ENCODE results near the gene ST6GALNAC4.

ST6GALNAC4 gene

DNA sequence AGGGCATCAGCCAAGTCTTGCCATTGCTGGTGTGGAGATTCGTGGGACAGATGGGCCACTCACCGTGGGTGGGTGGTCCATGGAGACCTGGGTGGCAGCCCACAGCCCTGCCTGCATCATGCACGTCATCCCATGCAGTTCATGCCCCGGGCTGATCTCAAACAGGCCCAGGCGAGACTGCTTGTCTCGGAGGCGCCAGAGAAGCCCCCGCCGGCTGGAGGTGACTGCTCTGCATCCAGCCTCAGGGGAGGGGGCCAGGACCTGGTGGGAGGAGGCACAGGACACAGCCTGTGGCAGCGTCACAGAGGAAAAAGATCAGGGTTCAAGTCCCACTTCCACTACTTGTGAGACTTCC is 12.8 kb upstream of the ST6GALNAC4 start:
- DNase-seq (ENCODE audit: low read depth) = no peak

- DNase-seq (ENCODE audit: low read depth) = no peak
Measured at GRCh38 chr9:127928676-127929624, 12.1 kb upstream of the ST6GALNAC4 start.

GRCh38 chr9:127927988-127928675 is 11.3 kb upstream of the ST6GALNAC4 start:
- DNase-seq (ENCODE audit: low read depth) = no peak

DNA sequence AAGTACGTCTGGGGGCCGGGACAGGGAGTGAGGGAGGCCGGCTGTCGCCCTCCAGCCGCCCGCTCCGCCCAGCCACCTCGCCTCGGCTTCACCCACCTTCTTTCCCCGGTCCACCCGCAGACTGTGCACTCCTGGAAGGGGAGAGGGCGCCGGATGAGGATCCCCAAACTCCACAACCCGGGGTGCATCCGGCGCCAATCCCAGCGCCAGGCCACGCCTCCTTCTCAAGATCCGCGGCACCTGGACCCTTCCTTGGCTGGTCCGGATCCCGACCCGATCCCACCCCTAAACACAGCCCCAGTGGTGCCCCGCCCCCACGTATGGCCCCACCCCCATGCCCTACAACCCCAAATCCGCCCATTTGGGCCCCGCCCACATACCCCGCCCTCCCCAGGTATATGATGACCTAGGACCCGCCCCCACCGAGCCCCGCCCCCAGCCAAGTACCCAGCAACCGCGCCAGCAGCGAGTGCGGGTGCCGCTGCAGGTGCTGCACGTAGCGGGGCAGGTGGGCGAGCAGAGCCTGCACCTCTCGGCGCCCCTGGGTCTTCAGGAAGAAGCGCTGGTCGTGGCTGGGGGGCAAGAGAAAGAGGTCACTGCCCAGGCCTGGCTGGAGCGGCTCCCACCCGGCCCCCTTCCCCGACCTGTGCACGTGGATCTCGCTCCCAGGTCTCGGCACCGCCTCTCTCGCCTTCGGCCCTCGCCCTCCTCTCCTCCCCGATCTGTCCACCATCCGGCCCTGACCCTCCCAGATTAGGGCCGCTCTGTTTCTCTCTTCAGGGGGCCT is 10.6 kb upstream of the ST6GALNAC4 start:
- peak; percentile 59 for DNase-seq (ENCODE audit: low read depth)

GRCh38 chr9:127926906-127927200 is 10.0 kb upstream of the ST6GALNAC4 start:
- no peak for DNase-seq (ENCODE audit: low read depth)

GRCh38 chr9:127925959-127926905 is 9.4 kb upstream of the ST6GALNAC4 start:
- no peak for DNase-seq (ENCODE audit: low read depth)

- DNase-seq (ENCODE audit: low read depth) = no peak
Measured at GRCh38 chr9:127924736-127925444, 8.0 kb upstream of the ST6GALNAC4 start.

DNA sequence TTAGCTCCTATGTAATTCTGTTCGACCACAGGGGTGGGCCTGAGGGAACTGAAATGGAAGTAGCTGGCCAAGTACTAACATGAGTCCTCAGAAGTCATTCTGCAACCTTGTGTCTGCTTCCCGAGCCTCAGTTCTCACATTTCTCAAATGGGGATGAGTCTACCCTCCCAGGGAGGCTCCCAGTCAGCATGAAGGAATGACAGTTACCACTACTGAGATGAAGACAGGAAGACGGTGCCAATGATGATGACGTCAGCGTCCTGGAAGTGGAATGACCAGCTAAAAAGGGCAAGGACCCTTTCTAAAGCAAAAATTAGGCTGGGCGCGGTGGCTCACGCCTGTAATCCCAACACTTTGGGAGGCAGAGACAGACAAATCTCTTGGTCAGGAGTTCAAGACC is 6.9 kb upstream of the ST6GALNAC4 start:
- DNase-seq (ENCODE audit: low read depth) = no peak

DNA sequence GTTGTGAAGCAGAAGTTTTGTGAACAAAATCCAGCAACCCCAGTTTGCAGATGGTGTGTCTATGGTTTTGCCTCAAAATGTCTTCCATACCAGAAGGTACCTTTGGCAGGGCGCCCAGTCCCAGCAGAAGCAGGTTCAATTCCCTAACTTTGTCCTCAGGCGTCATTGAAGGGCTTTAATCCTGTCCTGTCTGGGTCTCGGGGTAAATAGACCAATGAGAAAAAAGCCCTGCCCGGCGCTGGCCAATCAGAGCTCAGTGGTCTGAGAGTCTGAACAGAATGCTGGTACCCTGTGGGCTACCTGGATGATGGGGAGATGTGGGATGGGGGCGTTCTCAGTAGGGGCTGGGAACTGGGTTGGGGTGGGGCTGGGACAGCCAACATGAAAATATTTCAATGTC is 6.2 kb upstream of the ST6GALNAC4 start:
- no peak for DNase-seq (ENCODE audit: low read depth)

DNA sequence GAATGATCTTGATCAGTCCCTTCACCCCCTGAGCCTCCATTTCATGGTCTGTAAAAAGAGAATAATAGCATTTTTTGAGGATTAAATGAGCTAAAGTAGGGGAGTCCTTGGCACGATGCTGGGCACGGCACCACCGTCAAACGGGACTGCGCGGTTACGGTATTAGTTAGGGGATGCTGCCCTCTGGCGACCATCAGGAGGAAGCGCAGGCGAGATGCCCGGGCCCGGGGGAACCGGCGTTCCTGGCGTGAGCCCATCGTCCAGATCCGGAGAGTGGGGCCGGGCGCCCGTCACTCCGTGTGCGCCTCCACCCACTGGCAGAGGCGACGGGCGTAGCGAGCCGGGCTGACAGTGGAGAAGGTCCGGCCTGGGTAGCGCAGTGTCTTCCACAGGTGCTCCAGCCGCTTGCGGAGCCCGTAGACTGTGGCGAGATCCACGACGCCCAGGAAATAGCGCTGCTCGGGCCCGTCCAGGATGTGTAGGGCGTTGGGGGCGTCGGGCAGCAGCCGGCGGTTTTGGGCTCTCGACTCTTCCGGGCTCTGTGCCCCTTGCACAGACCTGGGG is 4.8 kb upstream of the ST6GALNAC4 start:
- DNase-seq (ENCODE audit: low read depth) = peak; percentile 69

GRCh38 chr9:127920794-127921193 is 4.0 kb upstream of the ST6GALNAC4 start:
- no peak for DNase-seq (ENCODE audit: low read depth)

DNA sequence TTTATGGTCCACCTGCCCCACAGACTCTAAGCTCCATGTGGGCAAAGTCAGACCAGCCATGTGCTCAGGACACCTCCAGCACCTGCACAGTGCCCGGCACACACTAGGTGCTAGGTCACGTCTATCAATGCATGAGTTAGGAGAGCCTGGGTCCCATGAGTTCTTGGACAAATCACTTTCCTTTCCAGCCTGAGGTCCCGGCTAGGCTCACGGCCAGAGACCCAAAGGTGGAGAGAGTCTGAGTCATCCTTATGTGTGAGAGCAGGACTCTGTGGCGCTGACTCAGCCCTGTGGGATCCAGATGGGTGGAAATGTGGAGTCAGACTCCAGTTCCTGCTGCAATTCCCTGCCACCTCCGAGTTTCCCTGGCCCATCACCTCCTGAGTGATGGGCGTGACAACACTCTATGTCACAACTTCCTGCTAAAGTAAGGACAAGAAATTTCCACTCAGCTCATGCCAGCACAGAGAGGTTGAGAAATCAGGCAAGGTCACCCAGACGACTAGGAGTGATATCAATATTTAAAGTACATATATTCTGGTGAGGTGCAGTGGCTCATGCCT is 2.5 kb upstream of the ST6GALNAC4 start:
- no peak for DNase-seq (ENCODE audit: low read depth)

DNA sequence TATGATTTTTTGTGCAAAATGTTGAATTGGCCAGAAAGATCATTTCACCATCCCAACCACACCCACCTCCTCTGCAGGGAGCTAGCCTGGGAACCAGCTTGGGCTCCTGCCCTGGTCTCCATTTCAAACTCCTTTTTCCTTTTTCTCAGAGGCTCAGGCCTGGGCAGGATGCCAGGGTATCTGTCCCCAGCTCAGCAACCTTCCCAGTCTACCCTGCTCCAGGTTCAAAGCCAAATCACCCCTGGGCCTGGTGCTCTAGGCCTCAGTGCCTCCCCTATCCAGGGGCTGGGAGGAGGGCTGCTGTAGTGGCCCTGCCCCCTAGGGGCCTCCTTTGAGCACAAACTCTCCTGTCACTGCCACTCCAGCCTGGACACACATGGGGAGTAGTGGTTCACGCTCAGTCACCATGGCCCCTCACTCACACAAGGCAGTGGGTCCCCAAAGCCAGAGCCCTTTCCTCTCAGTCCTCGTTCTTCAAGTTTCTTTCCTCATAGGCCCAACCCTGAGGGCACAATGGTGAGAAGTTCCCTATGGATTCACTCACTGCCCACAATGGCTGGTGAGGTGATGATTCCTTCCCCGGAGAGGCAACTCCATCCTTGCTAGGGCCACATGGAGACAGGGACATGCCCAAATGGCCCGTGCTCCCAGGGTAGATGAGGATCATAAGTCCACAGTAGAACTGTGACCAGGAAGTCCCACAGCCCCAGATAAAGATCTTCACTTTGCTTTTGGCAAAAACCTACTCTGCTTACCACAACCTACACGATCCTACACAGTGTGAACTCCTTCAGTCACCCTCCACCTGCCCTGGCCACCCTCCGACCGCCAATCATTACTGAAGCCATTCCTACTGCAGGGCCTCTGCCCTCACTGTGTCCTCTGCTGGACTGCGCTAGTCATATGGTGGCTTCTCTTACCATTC is 1.6 kb upstream of the ST6GALNAC4 start:
- no peak for DNase-seq (ENCODE audit: low read depth)

DNA sequence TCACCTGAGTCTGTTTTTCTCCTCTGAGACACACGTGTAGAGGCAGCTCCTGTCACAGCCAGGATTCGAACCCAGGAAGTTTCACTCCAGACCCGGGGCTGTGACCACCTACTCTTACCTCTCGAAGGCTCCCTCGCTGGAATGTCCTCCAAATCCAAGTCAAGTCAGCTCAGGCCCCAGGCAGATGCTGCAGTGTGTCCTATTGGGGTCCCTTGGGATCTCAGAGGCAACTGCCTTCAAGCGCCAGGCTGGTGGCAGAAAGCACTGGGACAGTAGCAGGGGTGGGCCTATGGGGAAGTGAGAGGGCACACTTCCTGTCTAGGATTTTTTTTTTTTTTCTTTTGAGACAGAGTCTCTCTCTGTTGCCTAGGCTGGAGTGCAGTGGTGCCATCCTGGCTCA is 762 bp upstream of the ST6GALNAC4 start:
- no peak for DNase-seq (ENCODE audit: low read depth)

DNA sequence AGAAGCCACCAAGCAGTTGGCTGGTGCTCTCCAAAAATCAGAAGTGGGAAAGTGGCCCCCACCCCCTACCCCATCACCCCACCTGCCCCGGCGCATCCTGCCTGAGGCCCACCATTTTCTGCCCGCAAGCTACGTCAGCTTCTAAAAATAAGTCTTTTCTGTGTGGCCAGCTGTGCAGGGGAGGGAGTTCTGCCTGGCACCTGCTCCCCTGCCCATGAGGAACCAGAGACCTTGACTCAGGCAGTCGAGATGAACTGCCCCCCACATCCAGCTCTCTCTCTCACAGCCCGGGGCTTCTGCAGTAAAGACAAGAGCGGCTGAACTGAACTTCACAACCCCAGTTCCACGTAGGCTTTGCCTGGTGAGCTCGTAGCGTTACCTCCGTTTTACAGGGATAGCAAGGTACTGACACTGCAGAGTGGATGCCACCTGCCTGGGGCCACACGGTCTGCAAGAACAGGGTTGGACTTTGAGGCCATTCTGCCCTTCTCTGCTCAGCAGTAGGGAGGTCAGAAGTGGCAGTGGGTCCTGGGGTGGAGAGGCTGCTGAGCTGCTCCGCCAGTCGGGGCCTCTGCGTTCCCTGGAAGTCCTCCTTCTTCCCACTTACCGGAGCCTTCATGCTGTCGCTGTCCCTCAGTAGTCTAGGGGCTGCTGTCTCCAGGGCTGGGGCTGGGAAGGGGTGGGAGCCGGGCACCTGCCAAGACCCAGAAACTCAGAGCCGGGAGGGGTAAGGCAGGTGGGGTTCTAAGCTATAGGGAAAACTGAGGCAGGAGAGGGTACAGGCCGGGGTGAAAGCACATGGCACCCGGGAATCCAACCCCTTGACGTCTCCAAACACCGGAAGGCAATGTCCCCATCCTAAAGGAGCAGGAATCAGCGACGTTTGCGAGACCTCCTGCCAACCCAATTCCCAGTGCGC is 781 bp downstream of the ST6GALNAC4 start:
- no peak for DNase-seq (ENCODE audit: low read depth)

- DNase-seq (ENCODE audit: low read depth) = no peak
Measured at GRCh38 chr9:127915325-127915752, 1.5 kb downstream of the ST6GALNAC4 start.

DNA sequence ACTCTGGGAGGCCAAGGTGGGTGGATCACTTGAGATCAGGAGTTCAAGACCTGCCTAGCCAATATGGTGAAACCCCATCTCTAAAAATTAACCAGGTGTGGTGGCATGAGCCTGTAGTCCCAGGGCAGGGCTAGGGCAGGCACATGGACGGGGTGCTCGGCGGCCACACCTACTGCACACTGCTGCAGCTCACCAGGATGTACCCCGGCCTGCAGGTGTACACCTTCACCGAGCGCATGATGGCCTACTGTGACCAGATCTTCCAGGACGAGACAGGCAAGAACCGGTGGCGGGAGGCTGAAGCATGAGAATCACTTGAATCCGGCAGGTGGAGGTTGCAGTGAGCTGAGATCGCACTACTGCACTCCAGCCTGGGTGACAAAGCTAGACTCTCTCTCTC is 3.2 kb downstream of the ST6GALNAC4 start:
- no peak for DNase-seq (ENCODE audit: low read depth)

DNA sequence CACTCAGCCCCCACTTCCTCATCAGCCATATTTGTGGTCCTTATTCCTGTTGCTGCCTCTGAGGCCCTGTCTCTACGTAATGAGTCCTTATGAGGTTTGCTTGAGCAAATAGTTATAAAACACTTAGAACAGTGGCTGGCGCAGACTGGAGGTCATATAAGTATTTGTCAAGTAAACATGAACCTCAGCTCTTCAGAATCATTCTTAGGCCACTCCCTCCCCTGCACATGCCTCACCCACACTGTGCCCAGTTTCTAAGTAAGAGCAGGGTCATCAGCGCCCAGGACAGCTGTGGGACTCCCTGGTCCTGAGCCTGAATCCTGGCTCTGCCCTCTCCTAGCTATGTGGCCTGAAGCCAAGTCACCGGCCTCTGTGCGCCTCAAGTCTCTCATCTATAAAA is 4.0 kb downstream of the ST6GALNAC4 start:
- DNase-seq (ENCODE audit: low read depth) = no peak

Data from activated T-cell treated with anti-CD3 and anti-CD28 coated beads for 48 hours (primary cell).